B cell (primary cell): ENCODE measurements around the gene VANGL2.

ENCODE experiments used
- CTCF ChIP-seq: fragments of 200-600 bp; IDR thresholded peaks from one replicate; pipeline ENCODE4 v1.8.0; 2022; ENCODE audit warnings: antibody characterized with exemption, mild to moderate bottlenecking
- EZH2 ChIP-seq: IDR thresholded peaks from 2 replicates; pipeline ENCODE4 v1.6.1; 2012; ENCODE audit warnings: borderline replicate concordance, low read depth, mild to moderate bottlenecking, moderate library complexity, low read length; ENCODE audit not compliant: insufficient read depth, poor library complexity, severe bottlenecking

- TF ChIP-seq CTCF: no peak
- no peak for TF ChIP-seq EZH2
These were observed 39.4 kb downstream of the VANGL2 start for GRCh38 chr1:160439718-160440117.
